ENCODE data around the gene IRGC.
A peak's percentile ranks its signal among the peaks of the same experiment; 100 is the strongest.

The IRGC gene

GRCh38 chr19:43715776-43716175, at the start of gene IRGC:
IRGC (plus strand) TSS chr19:43716076; CDS start chr19:43718559, 2,483 bp downstream.
- Histone ChIP-seq H3K4me3 (no peak within 1 kb of the TSS), H3K27ac (no peak within 1 kb of the TSS)
- TF ChIP-seq CTCF (IDR thresholded peaks at IDR 0.05), result no peak
- DNase-seq (ENCODE audit: low spot score), result no peak

- TF ChIP-seq CTCF (IDR thresholded peaks at IDR 0.05), result no peak
- Histone ChIP-seq H3K27ac (peak overlapping the region in 1 of 2 donors; percentile 91), H3K4me3 (peak overlapping the region; percentile 78)
- DNase-seq (ENCODE audit: low spot score), result peak; percentile 77
Measured at GRCh38 chr19:43667126-43667875, 48.6 kb upstream of the IRGC start.

- no peak for DNase-seq (ENCODE audit: low spot score)
- Histone ChIP-seq H3K4me3 (peak overlapping the region; percentile 78), H3K27ac (peak overlapping the region in 1 of 2 donors; percentile 91)
- TF ChIP-seq CTCF (IDR thresholded peaks at IDR 0.05), result no peak
Measured at GRCh38 chr19:43667876-43668405, 47.9 kb upstream of the IRGC start.

GRCh38 chr19:43668406-43669109, 47.3 kb upstream of the IRGC start:
- peak; percentile 99 for DNase-seq (ENCODE audit: low spot score)
- no peak for TF ChIP-seq CTCF (IDR thresholded peaks at IDR 0.05)
- Histone ChIP-seq H3K4me3 (peak overlapping the region; percentile 78), H3K27ac (peak overlapping the region; percentile 85 to 91)

- TF ChIP-seq CTCF (IDR thresholded peaks at IDR 0.05), result no peak
- no peak for DNase-seq (ENCODE audit: low spot score)
- Histone ChIP-seq H3K4me3 (no peak overlapping the region), H3K27ac (no peak overlapping the region)
Measured at GRCh38 chr19:43672061-43672679, 43.7 kb upstream of the IRGC start.

- peak overlapping the region in 1 of 2 donors; percentile 67 for H3K27ac ChIP-seq
Measured at GRCh38 chr19:43673637-43674036, 42.2 kb upstream of the IRGC start.

More at GRCh38 chr19:43673637-43674036, 42.2 kb upstream of the IRGC start:
- no peak for TF ChIP-seq CTCF (IDR thresholded peaks at IDR 0.05)
- DNase-seq (ENCODE audit: low spot score), result no peak
- no peak overlapping the region for H3K4me3 ChIP-seq

Data from coronary artery (tissue), 2 donors.